ENCODE data around the gene SCAPER.
"Not testable (repeated sequence)": the region's sequence is repeated elsewhere in the genome, so short reads cannot be mapped to it uniquely, and the experiment has no call there.

Gene SCAPER

DNA sequence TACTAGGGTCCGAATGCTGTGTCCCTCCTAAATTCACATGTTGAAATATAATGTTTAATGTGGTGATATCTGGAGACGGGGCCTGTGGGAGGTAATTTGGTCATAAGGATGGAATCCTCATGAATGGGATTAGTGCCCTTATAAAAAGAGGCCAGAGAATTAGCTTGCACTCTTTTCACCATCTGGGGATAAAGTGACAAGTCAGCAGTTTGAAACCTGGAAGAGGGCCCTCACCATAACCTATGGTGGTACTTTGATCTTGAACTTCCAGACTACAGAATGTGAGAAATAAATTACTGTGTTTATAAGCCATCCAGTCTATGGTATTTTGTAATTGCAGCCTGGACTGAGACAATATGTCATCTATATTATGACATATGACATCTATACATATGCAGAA, 436.4 kb downstream of the SCAPER start:
- no peak for DNase-seq

DNA sequence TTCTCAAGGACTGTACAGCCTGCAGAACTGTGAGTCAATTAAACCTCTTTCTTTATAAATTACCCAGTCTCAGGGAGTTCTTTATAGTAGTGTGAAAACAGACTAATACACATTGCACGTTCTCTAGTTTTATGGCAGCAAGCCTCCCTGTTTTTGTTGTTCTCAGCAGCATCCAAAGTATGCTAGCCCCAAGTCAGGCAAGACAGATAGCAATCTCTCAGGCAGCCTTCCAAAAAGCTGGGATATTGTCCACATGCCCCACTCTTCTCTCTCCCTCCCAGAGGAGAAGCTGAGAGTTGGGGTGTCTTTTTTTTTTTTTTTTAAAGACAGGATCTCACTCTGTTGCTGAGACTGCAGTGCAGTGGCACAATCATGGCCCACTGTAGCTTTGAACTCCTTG, 438.0 kb downstream of the SCAPER start:
- no peak for DNase-seq

- no peak for DNase-seq
Measured at GRCh38 chr15:76465728-76466127, 439.4 kb downstream of the SCAPER start.

GRCh38 chr15:76464247-76464646, 440.9 kb downstream of the SCAPER start:
- no peak for DNase-seq

DNA sequence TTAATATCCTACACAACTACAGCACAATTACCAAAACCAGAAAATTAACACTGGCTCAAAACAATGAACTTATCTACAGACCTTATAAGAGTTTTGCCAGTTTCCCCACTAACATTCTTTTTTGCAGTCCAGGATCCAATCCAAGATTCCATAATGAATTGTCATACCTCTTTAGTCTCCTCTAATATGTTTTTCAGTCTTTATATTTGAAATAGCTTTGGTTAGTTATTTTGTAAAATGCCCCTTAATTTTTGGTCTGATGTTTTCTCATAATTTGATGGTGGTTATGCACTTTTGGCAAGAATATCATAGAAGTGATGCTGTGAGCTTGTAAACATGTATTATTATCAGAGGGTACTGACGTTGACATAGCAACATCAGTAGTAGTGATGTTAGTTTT, 444.3 kb downstream of the SCAPER start:
- no peak for DNase-seq

DNA sequence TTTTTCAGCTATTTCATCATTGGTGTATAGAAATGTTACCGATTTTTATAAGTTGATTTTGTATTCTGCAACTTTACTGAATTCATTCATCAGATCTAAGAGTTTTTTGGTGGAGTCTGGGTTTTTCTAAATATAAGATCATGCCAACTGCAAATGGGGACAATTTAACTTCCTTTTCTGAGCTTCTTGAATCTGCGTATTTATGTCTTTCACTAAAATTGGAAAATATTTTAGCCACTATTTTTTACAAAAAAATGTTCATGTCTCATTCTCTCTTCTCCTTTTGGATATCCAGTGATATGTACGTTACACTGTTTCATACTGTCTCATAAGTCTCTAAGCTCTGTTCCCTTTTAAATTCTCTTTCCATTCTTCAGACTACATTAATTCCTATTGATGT, 444.8 kb downstream of the SCAPER start:
- no peak for DNase-seq

DNA sequence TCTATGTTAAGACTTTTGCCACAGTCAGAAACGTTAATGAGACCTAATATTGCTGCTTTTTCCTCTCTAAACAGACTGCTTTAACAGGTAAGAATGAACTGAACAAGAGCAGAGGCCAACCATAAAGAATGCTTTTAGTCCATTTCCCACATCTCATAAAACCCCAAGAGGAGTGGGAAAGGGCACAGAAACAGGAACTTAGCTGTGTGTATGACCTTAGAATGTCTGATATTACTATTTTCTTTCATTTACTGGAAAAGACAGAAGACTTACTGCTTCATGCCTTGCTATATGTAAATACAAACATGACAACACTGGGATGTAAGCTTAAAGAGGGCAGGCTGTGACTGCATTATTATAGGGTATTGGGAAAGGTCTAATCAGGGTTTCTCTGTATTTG, 453.6 kb downstream of the SCAPER start:
- no peak for DNase-seq

DNA sequence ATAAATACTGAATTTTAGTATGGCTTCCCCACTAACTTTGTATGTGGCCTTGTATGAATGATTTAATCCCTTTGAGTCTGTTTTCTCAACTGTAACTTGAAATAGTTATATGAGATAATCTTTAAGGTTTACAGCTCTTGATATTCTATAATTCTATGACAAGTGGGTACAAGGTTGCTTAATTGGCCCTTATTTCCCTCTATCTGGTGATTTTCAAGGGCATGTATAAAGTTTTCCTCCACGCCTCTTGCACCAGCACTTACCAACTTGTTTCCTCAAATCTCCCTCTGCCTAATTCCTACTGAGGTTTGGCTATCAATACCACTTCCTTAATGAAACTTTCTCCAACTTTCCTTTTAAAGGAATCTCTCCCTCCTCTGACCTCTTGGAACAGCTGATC, 455.7 kb downstream of the SCAPER start:
- DNase-seq = no peak

GRCh38 chr15:76448755-76449154, 456.4 kb downstream of the SCAPER start:
- DNase-seq = no peak

DNA sequence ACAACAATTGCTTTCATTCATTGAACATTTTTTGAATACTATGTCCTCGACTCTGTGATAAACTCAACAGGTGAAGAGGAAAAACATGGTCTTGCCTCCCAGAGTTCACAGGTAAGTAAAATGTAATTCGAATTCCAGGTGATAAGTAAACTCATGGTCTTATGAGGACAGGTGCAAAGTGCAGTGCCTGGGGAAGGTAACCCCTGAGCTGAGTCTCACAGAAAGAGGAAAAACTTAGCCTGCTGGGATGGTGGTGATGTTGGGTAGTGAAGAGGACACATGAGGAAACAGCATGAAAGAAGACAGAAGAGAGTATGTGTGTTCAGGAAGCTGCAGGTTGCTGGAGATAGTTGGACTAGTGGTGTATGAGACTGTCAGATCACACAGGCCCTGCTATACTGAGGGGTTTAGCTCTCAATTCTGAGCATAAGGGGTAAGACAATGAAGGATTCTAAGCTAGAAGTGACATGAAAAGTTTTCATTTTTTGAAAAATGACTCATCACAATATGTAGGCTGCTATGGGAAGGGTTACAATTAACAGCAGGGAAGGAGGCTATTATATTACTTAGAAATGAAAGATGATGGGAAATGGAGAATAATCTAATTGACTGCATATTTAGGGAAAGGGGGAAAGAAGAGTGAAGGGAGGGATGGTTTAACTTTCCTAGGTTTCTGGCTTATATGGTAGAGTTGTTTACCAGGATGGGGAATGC, 457.3 kb downstream of the SCAPER start:
- DNase-seq = no peak

DNA sequence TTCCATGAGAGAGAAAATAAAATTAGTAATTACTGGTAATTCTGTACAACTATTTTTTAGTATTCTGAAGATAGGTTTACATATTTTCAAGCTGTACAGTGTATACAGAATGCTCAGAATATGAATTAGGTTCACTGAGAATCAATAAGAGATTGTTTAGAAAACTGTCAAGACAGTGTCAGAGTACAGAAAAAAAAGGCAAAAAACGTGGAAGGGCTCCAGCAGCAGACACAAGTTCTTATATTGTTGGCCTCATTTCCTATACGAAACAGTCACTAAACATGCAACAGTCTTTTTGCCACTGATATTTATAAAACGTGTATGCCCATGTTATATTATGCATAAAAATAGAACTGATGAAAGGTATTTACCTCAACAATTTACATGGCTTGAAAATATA, 464.7 kb downstream of the SCAPER start:
- no peak for DNase-seq

DNA sequence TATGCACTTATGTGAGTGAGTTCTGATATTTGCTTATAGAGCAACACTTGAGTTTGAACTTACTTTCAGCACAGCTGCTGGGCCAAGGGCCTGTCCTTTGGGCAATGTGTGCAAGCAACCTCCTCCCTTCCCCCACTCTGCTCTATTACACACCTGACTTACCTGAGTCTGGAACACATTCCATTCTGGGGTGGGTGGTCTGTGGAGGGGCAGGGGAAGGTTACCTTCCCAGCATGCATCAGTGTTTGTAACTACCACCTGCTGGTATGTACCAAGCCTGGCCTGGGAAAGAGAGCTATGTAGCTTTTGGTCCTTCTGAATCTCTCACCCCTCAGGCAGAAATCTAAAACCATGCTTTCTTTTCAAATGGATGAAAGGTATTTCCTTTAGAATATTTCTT, 465.6 kb downstream of the SCAPER start:
- no peak for DNase-seq

GRCh38 chr15:76433798-76434400, 471.2 kb downstream of the SCAPER start:
- DNase-seq = no peak

GRCh38 chr15:76433036-76433435, 472.1 kb downstream of the SCAPER start:
- not testable (repeated sequence) for DNase-seq

DNA sequence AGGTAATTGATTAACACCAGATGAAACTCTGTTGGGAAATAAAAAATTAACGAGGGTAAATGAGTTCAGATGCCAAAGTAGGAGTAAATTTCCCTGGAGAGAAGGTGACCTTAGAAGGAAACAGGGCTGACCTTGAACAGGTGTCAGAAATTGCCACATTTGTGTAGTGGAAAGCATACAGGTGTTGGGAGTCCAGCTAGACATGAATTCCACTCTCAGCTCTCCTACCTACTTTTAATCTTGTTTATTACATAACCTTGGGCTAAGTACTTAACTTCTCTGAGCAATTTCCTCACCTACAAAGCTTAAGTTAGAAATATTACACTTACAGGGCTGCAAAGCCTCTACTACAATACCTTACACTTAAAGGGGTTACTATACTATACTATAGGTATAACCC, 472.5 kb downstream of the SCAPER start:
- DNase-seq = no peak

DNA sequence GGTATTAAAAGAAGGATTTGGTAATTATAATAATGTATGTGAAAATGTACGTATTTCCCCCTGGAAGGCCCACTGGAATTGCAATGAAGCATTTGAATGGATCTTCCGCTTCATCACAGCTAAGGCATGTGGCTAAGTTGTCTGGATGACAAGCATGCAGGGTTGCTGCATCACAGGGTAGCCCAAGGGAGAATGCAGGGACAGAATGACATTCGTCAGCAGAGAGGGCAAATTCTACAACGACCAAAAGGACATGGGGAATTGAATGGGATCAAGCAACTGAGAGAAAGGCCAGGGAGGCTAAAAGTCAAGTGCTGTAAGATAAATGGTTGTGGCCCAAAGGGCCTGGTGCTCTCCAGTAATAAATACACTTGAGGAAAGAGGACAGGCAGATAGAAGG, 473.2 kb downstream of the SCAPER start:
- no peak for DNase-seq

DNA sequence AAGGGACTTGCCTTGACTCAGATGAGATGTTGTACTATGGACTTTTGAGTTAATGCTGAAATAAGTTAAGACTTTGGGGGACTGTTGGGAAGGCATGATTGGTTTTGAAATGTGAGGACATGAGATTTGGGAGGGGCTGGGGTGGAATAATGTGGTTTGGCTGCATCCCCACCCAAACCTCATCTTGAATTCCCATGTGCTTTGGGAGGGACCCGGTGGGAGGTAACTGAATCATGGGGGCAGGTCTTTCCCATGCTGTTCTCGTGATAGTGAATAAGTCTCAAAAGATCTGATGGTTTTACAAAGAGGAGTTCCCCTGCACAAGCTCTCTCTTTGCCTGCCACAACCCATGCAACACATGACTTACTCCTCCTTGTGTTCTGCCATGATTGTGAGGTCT, 474.4 kb downstream of the SCAPER start:
- not testable (repeated sequence) for DNase-seq

- DNase-seq = no peak
Measured at GRCh38 chr15:76429661-76430060, 475.5 kb downstream of the SCAPER start.

GRCh38 chr15:76426941-76427340, 478.2 kb downstream of the SCAPER start:
- no peak for DNase-seq

- DNase-seq = no peak
Measured at GRCh38 chr15:76418352-76419140, 486.6 kb downstream of the SCAPER start.

DNA sequence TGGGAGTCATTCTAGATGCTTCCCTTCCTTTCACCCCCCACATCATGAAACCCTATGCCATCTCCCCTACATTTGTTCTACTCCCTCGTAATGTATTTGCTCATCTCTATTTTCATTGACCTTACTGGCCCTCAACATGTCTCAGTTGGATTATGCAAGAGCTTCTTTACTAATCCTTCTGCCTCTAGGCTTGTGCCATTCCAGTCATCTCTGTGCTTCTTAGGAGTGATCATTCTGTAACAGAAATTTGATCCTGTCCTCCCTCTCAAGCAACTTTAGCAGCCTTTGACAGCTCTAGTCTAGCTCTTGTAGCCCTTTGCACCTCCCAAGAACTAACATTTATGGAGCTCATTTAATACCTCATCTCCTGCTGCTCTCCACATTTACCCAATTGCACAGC, 503.9 kb downstream of the SCAPER start:
- no peak for DNase-seq

DNA sequence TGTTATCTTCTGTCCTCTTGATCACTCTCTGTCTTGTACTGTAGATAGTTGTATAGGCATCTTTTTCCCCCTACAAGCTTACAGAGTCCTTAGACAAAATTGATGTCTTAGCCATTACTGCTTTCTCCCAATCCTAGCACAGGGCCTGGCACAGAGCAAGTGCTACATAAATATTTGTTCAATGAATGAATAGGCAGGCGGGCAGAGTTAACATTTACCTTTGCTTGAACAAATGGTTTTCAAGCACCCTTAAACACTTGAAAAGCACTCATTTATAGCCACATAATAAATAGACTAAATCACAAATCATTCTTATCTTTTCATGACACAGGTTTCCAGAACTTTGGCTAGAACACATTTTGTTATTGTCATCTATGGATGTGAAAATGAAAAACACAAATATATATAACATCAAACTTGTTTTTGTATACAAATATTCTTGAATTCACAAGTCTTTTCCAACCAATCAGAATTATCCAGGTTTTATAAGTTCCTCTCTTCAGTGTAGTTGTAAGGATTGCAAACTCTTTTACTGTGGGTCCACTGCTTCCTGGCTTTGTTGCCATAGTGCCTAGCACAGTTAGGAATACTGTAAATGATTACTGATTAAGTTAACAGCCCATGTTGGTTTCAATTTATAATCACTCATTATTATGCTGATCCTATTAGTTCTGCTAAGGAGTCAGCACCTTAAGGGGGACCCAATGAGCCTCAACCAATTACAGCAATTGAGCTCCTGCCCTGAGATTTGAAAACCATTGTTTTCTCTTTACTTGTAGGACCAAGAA, 506.6 kb downstream of the SCAPER start:
- DNase-seq = no peak

GRCh38 chr15:76393614-76394013, 511.5 kb downstream of the SCAPER start:
- no peak for DNase-seq
